ENCODE data around the gene PHLDA2.
"Not testable (repeated sequence)": the region's sequence is repeated elsewhere in the genome, so short reads cannot be mapped to it uniquely, and the experiment has no call there.

PHLDA2 gene

DNA sequence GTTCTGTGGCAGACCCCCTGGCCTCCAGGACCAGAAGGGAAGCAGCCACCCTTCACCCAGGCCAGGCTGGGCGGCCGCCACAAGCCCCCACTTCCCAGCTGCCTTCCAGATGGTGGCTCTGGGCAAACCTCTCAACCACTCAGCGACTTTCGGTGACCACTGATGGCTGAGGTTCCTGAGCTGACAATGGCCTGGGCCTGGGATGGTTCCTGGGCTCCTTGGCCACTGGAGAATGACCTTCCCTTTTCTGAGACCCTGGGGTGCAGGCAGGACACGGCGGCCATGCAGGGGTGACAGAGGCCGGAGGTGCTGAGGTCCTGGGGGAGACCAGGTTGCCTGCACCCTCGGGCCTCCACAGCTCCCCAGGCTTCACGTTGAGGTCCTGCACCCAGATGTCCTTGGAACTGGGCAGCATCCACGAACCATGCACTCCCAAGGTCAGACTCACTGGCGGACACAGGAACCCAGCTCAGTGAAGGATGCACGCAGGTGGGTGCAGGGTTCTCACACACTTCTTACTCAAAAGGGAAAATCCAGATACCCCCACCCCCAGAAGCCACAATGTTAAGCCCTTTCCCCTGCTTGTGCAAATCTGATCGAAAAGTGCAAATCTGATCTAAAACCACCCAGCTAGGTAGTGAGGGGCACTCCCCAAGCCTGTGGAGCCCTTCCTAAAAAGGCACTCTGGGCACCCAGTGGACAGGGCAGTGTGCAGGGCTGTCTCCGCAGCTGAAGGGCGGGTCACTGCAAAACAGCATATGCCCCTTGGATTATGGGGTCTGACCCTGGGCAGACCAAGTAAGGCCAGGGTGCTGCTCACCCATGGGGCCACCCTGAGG is 13.9 kb upstream of the PHLDA2 start:
- Histone ChIP-seq H3K4me3 (ENCODE audit: low read depth, low read length) (no peak overlapping the region), H3K36me3 (ENCODE audit: control insufficient read depth, insufficient read depth, low read length) (no peaks in the 10 kb centered on the region), H2AFZ (no peak overlapping the region), H3K9ac (no peak overlapping the region), H3K9me3 (ENCODE audit: control insufficient read depth, low read length) (no peaks in the 10 kb centered on the region), H3K27me3 (ENCODE audit: control insufficient read depth, insufficient read depth, low read length) (no peaks in the 10 kb centered on the region), H3K4me1 (peaks cover 10% of the 10 kb centered on the region), H3K4me2 (ENCODE audit: low read length) (no peak overlapping the region), H3K79me2 (no peaks in the 10 kb centered on the region), H3K27ac (no peak overlapping the region)
- TF ChIP-seq, protein P1, sequence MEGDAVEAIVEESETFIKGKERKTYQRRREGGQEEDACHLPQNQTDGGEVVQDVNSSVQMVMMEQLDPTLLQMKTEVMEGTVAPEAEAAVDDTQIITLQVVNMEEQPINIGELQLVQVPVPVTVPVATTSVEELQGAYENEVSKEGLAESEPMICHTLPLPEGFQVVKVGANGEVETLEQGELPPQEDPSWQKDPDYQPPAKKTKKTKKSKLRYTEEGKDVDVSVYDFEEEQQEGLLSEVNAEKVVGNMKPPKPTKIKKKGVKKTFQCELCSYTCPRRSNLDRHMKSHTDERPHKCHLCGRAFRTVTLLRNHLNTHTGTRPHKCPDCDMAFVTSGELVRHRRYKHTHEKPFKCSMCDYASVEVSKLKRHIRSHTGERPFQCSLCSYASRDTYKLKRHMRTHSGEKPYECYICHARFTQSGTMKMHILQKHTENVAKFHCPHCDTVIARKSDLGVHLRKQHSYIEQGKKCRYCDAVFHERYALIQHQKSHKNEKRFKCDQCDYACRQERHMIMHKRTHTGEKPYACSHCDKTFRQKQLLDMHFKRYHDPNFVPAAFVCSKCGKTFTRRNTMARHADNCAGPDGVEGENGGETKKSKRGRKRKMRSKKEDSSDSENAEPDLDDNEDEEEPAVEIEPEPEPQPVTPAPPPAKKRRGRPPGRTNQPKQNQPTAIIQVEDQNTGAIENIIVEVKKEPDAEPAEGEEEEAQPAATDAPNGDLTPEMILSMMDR (IDR thresholded peaks at IDR 0.05), result no peak

DNA sequence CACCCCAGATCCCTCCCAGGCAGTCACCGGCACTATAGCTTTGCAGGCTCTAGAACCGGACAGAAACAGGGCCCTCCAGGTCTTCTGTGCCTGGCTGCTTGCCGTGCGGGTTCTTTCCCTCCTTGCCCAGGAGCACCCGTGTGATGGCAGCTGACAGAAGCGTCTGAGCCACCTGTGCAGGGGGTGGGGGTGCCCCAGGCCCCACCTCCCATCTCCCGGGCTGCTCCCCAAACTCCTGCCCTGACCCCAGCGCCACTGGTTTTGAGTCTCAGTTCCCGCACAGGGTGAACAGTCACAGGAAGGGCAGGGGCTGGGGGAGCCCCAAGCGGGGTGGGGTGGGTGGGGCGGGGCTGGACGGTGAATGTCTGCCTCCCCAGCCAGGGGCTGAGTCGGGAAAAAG is 13.2 kb upstream of the PHLDA2 start:
- TF ChIP-seq, protein P1 (IDR thresholded peaks at IDR 0.05), result no peak
- no peak overlapping the region for H3K4me3 ChIP-seq (ENCODE audit: low read depth, low read length)
- no peaks in the 10 kb centered on the region for H3K36me3 ChIP-seq (ENCODE audit: control insufficient read depth, insufficient read depth, low read length)

DNA sequence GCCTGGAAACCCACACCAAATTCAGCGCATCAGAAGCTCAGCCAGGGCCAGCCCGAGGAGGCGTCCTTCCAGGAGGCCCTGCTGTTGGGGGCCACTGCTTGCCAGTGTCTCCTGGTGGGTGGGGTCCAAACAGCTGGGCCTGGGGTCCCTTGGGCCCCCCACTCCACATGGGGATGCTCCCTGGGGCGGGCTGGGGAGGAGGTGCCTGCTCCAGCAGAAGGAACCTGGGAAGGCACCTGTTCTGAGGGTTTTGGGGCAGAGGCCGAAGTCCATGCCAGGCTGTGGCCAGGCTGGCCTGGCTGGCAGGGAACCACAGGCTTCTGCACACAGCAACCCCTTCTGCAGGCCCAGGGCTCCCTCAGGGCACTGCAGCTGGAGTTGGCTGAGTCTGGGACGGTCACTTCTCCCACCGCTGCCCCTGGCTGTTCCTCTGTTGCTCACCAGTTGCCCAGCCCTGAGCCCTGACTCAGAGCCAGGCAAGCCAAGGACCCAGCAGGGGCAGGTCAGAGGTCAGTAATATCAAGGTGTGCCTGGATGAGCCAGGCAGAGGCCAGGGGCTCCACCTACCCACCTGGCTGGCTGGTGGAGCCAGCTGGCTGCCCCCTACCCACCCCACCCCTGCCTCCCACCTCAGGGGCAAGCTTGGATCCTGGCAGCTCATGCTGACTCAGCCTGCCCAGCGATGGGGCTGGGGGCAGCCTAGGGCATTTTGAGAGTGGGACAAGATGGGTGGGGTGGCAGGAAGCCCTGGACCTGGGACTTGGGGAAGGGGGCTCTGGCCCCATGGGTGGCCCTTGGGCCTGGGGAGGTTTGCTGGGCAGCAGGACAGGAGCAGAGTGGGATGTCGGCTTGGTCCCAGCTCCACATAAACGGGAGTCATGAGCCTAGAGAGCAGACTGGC is 12.0 kb upstream of the PHLDA2 start:
- Histone ChIP-seq H3K4me1 (peaks cover 10% of the 10 kb centered on the region), H3K27ac (peak overlapping the region; percentile 92), H3K36me3 (ENCODE audit: control insufficient read depth, insufficient read depth, low read length) (no peaks in the 10 kb centered on the region), H3K4me2 (ENCODE audit: low read length) (no peak overlapping the region), H3K9me3 (ENCODE audit: control insufficient read depth, low read length) (no peaks in the 10 kb centered on the region), H3K79me2 (no peaks in the 10 kb centered on the region), H3K4me3 (ENCODE audit: low read depth, low read length) (no peak overlapping the region), H3K9ac (no peak overlapping the region), H3K27me3 (ENCODE audit: control insufficient read depth, insufficient read depth, low read length) (no peaks in the 10 kb centered on the region), H2AFZ (peak overlapping the region; percentile 28)
- TF ChIP-seq, protein P1 (IDR thresholded peaks at IDR 0.05), result no peak

More for the DNA sequence above, 13.2 kb upstream of the PHLDA2 start:
- Histone ChIP-seq H3K4me2 (ENCODE audit: low read length) (no peak overlapping the region), H3K9ac (no peak overlapping the region), H3K4me1 (peaks cover 10% of the 10 kb centered on the region), H3K79me2 (no peaks in the 10 kb centered on the region), H3K27ac (no peak overlapping the region), H3K9me3 (ENCODE audit: control insufficient read depth, low read length) (no peaks in the 10 kb centered on the region), H3K27me3 (ENCODE audit: control insufficient read depth, insufficient read depth, low read length) (no peaks in the 10 kb centered on the region), H2AFZ (no peak overlapping the region)

DNA sequence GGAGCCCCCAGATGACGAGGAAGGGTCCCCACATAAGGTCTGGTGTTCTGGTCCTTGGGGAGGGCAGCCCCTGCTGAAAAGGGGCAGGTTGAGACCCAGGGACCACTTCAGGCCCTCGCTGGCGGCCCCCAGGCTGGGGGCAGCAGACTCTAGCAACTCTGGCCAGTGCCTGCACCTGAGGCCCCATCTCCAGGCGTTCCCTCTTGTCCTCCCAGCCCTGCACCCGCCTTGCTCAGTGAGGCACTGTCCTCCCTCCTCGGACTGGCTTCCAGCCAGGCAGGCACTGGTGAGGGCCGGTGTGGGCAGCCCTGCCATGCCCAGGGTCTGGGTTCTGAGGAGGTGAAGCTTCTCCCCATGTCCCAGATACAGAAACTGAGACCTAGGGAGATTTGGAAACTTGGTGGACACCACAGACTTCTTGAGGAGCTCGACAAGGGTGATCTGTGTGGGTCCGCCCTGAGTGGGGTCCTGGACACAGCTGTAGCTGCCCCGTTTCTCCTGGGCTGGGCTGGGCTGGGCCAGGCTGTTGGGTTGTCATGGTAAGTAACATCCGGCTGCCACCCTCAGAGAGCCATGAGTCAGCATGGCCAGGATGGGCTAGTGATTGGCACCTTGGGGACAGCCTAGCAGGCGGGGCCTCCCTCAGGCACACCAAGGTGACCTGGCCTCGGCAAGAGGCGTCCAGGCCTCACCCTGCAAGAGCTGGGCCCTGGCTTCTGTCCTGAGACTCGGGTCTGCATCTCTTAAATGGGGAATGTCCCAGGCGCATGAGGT is 11.1 kb upstream of the PHLDA2 start:
- H3K79me2 ChIP-seq, result no peaks in the 10 kb centered on the region
- no peaks in the 10 kb centered on the region for H3K9me3 ChIP-seq (ENCODE audit: control insufficient read depth, low read length)
- no peak overlapping the region for H3K4me2 ChIP-seq (ENCODE audit: low read length)
- H3K4me3 ChIP-seq (ENCODE audit: low read depth, low read length), result no peak overlapping the region
- peak overlapping the region; percentile 92 for H3K27ac ChIP-seq
- H3K4me1 ChIP-seq, result peaks cover 10% of the 10 kb centered on the region
- H2AFZ ChIP-seq, result peak overlapping the region; percentile 28
- H3K9ac ChIP-seq, result no peak overlapping the region
- TF ChIP-seq, protein P1 (IDR thresholded peaks at IDR 0.05), result no peak
- H3K27me3 ChIP-seq (ENCODE audit: control insufficient read depth, insufficient read depth, low read length), result no peaks in the 10 kb centered on the region
- no peaks in the 10 kb centered on the region for H3K36me3 ChIP-seq (ENCODE audit: control insufficient read depth, insufficient read depth, low read length)

DNA sequence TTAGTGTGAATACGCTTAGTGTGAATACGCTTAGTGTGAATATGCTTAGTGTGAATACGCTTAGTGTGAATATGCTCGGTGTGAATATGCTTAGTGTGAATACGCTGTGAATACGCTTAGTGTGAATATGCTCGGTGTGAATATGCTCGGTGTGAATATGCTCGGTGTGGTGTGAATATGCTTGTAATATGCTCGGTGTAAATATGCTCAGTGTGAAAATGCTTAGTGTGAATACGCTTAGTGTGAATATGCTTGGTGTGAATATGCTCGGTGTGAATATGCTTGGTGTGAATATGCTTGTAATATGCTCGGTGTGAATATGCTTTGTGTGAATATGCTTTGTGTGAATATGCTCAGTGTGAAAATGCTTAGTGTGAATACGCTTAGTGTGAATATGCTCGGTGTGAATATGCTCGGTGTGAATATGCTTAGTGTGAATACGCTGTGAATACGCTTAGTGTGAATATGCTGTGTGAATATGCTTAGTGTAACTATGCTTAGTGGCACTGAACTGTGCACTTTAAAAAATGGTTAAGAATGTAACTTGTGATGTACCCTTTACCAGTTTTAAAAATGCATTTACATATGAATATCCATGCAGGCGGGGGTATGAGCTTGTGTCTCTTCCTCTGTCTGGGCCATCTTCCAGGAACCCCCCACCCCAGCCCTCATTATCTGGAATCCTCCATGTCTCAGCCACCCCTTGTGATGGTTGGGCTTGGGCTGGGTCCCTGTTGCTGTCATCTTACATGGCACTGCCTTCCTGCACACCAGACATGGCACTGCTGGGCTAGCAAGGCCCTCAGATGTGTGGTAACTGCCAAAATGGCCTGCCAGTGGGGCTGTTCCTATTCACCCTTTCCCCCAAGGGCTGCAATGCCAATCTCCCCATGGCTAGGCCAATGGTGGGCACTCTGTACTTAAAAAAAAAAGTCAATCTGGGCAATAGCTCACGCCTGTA is 9.5 kb upstream of the PHLDA2 start:
- H2AFZ ChIP-seq; H3K79me2 ChIP-seq; H3K9ac ChIP-seq; H3K27ac ChIP-seq; H3K27me3 ChIP-seq (ENCODE audit: control insufficient read depth, insufficient read depth, low read length); H3K9me3 ChIP-seq (ENCODE audit: control insufficient read depth, low read length); H3K4me3 ChIP-seq (ENCODE audit: low read depth, low read length); H3K4me2 ChIP-seq (ENCODE audit: low read length); H3K36me3 ChIP-seq (ENCODE audit: control insufficient read depth, insufficient read depth, low read length): not testable (repeated sequence)
- peaks cover 11% of the 10 kb centered on the region for H3K4me1 ChIP-seq

DNA sequence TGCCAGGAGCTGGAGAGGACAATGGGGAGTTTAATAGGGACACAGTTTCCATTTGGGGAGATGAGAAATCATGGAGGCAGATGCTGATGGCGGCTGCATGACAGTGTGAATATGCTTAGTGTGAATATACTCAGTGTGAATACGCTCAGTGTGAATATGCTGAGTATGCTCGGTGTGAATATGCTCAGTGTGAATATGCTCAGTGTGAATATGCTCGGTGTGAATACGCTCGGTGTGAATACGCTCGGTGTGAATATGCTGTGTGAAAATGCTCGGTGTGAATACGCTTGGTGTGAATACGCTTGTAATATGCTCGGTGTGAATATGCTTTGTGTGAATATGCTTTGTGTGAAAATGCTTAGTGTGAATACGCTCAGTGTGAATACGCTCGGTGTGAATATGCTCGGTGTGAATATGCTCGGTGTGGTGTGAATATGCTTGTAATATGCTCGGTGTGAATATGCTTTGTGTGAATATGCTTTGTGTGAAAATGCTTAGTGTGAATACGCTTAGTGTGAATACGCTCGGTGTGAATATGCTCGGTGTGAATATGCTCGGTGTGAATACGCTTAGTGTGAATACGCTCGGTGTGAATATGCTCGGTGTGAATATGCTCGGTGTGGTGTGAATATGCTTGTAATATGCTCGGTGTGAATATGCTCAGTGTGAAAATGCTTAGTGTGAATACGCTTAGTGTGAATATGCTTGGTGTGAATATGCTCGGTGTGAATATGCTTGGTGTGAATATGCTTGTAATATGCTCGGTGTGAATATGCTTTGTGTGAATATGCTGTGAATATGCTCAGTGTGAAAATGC is 8.6 kb upstream of the PHLDA2 start:
- H3K79me2 ChIP-seq; H3K36me3 ChIP-seq (ENCODE audit: control insufficient read depth, insufficient read depth, low read length); H3K27ac ChIP-seq; H3K9ac ChIP-seq; H3K27me3 ChIP-seq (ENCODE audit: control insufficient read depth, insufficient read depth, low read length); H3K4me2 ChIP-seq (ENCODE audit: low read length); H3K4me3 ChIP-seq (ENCODE audit: low read depth, low read length); H2AFZ ChIP-seq; H3K9me3 ChIP-seq (ENCODE audit: control insufficient read depth, low read length): not testable (repeated sequence)
- H3K4me1 ChIP-seq, result peaks cover 14% of the 10 kb centered on the region

Data from parathyroid adenoma (tissue), 2 donors.